Lower leg skin (tissue), 3 donors: Measurements from ENCODE around the gene TTC3.

Source experiments
- CTCF ChIP-seq, 3 donors: fragments of 450-650 bp; IDR thresholded peaks; one replicate each; pipeline ENCODE4 v1.5.1; 2016; ENCODE audit warnings: antibody characterized with exemption in 3 of 3, mild to moderate bottlenecking in 3 of 3, moderate library complexity in 2 of 3
- POLR2A ChIP-seq, 2 donors: fragments of 450-650 bp; IDR thresholded peaks; one replicate each; pipeline ENCODE4 v1.6.1; 2016 to 2017; ENCODE audit warnings: antibody characterized with exemption in 2 of 2, mild to moderate bottlenecking in 1 of 2, moderate library complexity in 1 of 2

- TF ChIP-seq CTCF (IDR thresholded peaks at IDR 0.05) (no peak), POLR2A (IDR thresholded peaks at IDR 0.05) (no peak)
Observed at GRCh38 chr21:37219761-37220432, 146.8 kb downstream of the TTC3 start.
